Brain microvascular endothelial cell (primary cell): ENCODE data around the gene NSUN6.

Experiments
- DNase-seq: peaks from one replicate; pipeline ENCODE4 v3.0.0-alpha.2; 2020
- H3K27ac ChIP-seq: fragments of 250-450 bp; sonication (Bioruptor Pico); 2 replicates; pipeline ENCODE4 v1.5.1; 2020; ENCODE audit warnings: mild to moderate bottlenecking, moderate library complexity
- H3K27me3 ChIP-seq: fragments of 250-450 bp; sonication (Bioruptor Pico); replicated peaks from 2 replicates; pipeline ENCODE4 v1.5.1; 2020; ENCODE audit warnings: mild to moderate bottlenecking
- H3K36me3 ChIP-seq: fragments of 250-450 bp; sonication (Bioruptor Pico); replicated peaks from 2 replicates; pipeline ENCODE4 v1.5.1; 2020; ENCODE audit warnings: mild to moderate bottlenecking
- H3K4me3 ChIP-seq: 2 replicates; pipeline ENCODE4 v1.5.1; 2011; ENCODE audit warnings: low read depth, mild to moderate bottlenecking, control low read depth, low read length, moderate library complexity
- in situ Hi-C: cut with HindIII; loops from 2 replicates; pipeline ENCODE4 v1.10.0; 2017; ENCODE audit warnings: low sequenced_read_pairs, low pct_ligation_motif_present
- TF ChIP-seq, protein P1 (sequence below): IDR thresholded peaks from 2 replicates; pipeline ENCODE4 v1.5.1; 2011; ENCODE audit warnings: low read depth, mild to moderate bottlenecking, moderate library complexity, low read length, control low read depth, inconsistent platforms; ENCODE audit errors: missing control alignments

NSUN6 gene

DNA sequence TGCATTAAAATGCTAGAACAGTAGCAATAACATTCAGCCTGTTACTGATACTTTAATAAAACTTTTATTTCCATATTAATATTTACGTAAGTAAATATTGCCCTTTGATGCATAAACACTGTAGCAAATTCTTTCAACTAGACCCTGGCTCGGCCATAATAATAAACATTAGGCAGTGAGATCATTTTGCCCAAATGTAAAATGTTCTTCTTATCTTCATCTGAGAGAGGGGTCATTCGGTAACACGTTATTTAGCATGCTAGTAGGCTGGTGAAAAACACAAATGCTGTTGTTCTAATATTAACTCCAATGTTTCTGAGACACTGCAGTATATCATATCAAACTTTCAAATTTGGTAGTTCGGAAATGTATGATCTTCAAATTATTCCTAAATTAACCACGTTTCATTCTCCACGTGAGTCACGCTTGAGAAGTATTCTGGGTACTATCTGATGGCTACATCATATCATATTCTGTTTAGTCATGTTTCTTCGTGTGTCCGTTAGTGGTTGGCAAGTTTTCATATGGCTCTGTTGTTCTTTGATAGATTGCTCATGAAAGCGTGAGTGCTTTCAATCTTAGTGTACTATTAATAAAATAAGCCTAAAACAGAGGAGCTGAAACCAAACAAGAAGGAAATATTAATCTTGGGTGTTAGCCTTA lies 145.8 kb downstream of the NSUN6 start:
- Histone ChIP-seq H3K27ac (no peak overlapping the region), H3K4me3 (no peak overlapping the region), H3K27me3 (no peaks in the 10 kb centered on the region), H3K36me3 (no peaks in the 10 kb centered on the region)
- peak; percentile 63 for DNase-seq
- in situ Hi-C loops: no loop called here
- TF ChIP-seq, protein P1, sequence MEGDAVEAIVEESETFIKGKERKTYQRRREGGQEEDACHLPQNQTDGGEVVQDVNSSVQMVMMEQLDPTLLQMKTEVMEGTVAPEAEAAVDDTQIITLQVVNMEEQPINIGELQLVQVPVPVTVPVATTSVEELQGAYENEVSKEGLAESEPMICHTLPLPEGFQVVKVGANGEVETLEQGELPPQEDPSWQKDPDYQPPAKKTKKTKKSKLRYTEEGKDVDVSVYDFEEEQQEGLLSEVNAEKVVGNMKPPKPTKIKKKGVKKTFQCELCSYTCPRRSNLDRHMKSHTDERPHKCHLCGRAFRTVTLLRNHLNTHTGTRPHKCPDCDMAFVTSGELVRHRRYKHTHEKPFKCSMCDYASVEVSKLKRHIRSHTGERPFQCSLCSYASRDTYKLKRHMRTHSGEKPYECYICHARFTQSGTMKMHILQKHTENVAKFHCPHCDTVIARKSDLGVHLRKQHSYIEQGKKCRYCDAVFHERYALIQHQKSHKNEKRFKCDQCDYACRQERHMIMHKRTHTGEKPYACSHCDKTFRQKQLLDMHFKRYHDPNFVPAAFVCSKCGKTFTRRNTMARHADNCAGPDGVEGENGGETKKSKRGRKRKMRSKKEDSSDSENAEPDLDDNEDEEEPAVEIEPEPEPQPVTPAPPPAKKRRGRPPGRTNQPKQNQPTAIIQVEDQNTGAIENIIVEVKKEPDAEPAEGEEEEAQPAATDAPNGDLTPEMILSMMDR: no peak

DNA sequence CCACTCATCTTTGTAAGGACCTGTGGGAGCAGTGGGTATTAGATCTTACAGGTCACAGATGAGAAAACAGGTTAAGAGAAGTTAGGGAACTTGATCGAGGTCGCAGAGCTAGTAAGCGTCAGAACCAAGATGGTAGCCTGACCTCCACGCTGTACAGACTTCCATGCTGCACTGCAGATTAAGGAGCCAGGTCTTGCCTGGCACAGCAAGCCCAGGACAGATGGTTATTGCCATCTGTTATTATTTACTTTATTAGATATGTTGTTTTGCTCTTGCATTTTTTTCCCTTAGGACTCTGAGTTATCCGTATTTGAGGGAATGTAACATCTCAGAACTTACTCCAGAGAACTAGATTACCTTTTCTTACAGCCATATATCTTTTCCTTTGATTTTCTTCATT lies 147.2 kb downstream of the NSUN6 start:
- Histone ChIP-seq H3K4me3 (no peak overlapping the region), H3K27me3 (no peaks in the 10 kb centered on the region), H3K36me3 (no peaks in the 10 kb centered on the region), H3K27ac (no peak overlapping the region)
- DNase-seq: no peak
- in situ Hi-C loops: no loop called here
- TF ChIP-seq, protein P1: no peak

DNA sequence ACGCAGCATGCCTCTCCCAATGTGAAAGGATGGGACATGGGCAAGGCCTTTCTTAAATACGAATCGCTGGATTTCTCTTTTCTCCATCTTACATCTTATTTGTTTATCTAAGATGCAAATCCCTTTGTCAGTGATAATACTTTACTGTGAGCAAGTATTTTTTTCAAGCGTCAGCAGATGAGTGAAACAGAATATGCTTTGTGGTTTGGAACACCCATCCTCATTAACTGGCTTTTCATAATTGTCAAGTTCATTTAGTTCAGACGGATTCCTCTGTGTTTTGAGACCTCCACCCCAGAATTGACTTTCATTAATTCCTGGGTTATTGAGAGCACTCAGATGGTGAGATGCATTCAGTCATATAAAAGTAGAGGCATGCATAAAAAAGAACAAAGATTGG lies 149.8 kb downstream of the NSUN6 start:
- H3K27ac ChIP-seq: peak overlapping the region; percentile 37
- in situ Hi-C loops: no loop called here
- H3K4me3 ChIP-seq: no peak overlapping the region
- TF ChIP-seq, protein P1: no peak
- H3K27me3 ChIP-seq: no peaks in the 10 kb centered on the region
- no peaks in the 10 kb centered on the region for H3K36me3 ChIP-seq
- no peak for DNase-seq

DNA sequence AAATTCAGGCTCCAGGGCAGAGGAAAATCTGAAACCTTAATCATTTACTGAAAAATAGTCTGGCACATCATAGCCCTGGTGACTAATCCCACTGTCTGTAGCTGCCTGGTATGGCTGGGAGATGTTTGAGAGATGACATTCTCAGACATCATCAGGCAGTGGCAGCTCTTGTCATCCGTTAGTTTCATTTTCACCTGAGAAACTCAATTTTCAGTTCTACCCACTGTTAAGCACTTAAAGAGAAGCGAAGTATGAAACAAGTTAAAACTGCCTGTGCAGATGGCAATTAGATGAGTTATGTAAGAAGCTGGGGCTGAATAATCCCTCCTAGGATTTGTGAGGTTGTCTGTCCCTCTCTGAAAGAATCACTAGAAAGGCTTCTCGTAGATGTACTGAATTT lies 150.2 kb downstream of the NSUN6 start:
- H3K36me3 ChIP-seq: no peaks in the 10 kb centered on the region
- H3K27me3 ChIP-seq: no peaks in the 10 kb centered on the region
- H3K27ac ChIP-seq: peak overlapping the region; percentile 37
- in situ Hi-C loops: no loop called here
- TF ChIP-seq, protein P1: no peak
- H3K4me3 ChIP-seq: no peak overlapping the region
- peak; percentile 78 for DNase-seq

DNA sequence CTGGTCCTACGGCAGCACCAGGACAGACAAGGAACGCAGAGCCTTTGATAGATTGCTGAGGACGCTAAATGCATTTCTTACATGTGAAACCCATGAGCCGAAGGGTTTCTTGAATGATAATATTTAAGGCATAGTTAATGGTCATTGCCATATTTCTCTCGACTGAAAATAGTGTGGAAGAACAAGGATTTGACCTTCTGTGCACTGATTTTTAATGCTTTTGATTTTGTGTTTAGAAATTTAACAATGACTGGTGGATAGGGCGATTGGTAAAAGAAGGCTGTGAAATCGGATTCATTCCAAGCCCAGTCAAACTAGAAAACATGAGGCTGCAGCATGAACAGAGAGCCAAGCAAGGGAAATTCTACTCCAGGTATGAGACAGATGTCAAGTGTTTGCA lies 150.8 kb downstream of the NSUN6 start:
- Histone ChIP-seq H3K27me3 (no peaks in the 10 kb centered on the region), H3K27ac (no peak overlapping the region), H3K36me3 (no peaks in the 10 kb centered on the region), H3K4me3 (no peak overlapping the region)
- in situ Hi-C loops: no loop called here
- DNase-seq: no peak
- TF ChIP-seq, protein P1: no peak

DNA sequence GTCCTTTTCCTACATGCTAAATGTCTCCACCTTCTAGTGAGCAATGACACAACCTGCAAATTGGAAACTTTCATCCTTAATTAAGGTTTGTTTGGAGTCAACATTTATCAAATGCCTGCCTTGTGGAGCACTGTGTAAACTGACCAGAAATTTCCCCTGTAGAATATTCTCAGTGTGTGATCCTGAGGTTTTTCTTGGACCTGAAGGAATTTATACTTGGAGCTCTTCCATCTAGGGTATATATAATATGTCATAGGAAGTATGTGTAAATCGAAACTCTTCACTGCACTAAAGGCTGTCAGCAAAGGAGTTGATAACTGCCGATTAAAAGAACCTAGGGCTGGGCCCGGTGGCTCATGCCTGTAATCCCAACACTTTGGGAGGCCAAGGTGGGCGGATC lies 152.4 kb downstream of the NSUN6 start:
- TF ChIP-seq, protein P1: no peak
- H3K27ac ChIP-seq: no peak overlapping the region
- no peak for DNase-seq
- H3K4me3 ChIP-seq: no peak overlapping the region
- no peaks in the 10 kb centered on the region for H3K27me3 ChIP-seq
- in situ Hi-C loops: no loop called here
- H3K36me3 ChIP-seq: no peaks in the 10 kb centered on the region
